Sigmoid colon (tissue), 4 donors: ENCODE measurements around the gene NUTF2.

ENCODE experiments used
- POLR2A ChIP-seq, 2 donors: fragments of 450-650 bp; IDR thresholded peaks; one replicate each; pipeline ENCODE4 v1.6.1; 2016; ENCODE audit warnings: antibody characterized with exemption in 2 of 2, mild to moderate bottlenecking in 2 of 2, moderate library complexity in 2 of 2
- POLR2AphosphoS5 ChIP-seq, 4 donors: sonication (generic); formaldehyde crosslinking; IDR thresholded peaks; one replicate each; pipeline ENCODE4 v1.6.1; 2017; ENCODE audit warnings: antibody characterized with exemption in 4 of 4
- TF ChIP-seq, protein P1 (sequence below), 4 experiments: fragments of 450-650 bp in 3 of 4; fragments of 200-600 bp in 1 of 4; IDR thresholded peaks; one replicate each; pipeline ENCODE4 v1.5.1; 2016 to 2019; ENCODE audit warnings: antibody characterized with exemption in 4 of 4, mild to moderate bottlenecking in 3 of 4, moderate library complexity in 2 of 4

DNA sequence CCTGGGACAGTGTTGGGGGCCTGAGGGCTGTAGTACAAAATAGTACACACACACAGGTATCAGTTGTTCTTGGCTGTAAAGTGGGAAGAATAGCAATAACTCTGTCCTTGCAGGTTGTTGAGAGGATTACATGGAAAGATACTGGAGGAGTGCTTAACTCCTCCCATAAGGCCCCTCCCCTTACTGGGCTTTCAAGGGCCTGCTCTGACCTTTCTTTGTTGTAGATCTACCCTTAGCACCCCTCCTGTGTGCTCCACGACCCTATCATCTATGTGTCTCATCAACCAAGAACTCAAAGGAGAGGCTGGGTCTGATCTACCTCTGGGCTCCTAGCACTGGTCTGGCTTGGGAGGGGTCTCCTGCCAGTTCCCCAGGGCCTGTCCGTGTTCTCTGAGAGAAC is 17.9 kb downstream of the NUTF2 start:
- TF ChIP-seq, protein P1, sequence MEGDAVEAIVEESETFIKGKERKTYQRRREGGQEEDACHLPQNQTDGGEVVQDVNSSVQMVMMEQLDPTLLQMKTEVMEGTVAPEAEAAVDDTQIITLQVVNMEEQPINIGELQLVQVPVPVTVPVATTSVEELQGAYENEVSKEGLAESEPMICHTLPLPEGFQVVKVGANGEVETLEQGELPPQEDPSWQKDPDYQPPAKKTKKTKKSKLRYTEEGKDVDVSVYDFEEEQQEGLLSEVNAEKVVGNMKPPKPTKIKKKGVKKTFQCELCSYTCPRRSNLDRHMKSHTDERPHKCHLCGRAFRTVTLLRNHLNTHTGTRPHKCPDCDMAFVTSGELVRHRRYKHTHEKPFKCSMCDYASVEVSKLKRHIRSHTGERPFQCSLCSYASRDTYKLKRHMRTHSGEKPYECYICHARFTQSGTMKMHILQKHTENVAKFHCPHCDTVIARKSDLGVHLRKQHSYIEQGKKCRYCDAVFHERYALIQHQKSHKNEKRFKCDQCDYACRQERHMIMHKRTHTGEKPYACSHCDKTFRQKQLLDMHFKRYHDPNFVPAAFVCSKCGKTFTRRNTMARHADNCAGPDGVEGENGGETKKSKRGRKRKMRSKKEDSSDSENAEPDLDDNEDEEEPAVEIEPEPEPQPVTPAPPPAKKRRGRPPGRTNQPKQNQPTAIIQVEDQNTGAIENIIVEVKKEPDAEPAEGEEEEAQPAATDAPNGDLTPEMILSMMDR (IDR thresholded peaks at IDR 0.05), result no peak
- TF ChIP-seq POLR2AphosphoS5 (IDR thresholded peaks at IDR 0.05) (no peak), POLR2A (IDR thresholded peaks at IDR 0.05) (no peak)
